Liver (tissue), 9 donors: ENCODE data around the gene PTBP3. TPM values are rescaled to one million over a fixed set of nuclear protein-coding genes. Genes with fewer than 3 reads are reported as not detected.

Experiments
- DNase-seq: peaks from one replicate; pipeline ENCODE4 v3.0.0-alpha.2; 2017; ENCODE audit warnings: low spot score
- H3K27ac ChIP-seq, 2 donors: one replicate each; pipeline ENCODE4 v1.7.0; 2013; ENCODE audit warnings: inconsistent platforms in 2 of 2, low read length in 2 of 2, control low read depth in 1 of 2, low read depth in 1 of 2, mild to moderate bottlenecking in 1 of 2
- H3K27me3 ChIP-seq, 4 donors: one replicate each; pipeline versions ENCODE4 v1.6.1 to v1.7.0; 2013; ENCODE audit warnings: low read length in 3 of 4, inconsistent platforms in 1 of 4, mild to moderate bottlenecking in 1 of 4, moderate library complexity in 1 of 4; ENCODE audit not compliant: control insufficient read depth in 4 of 4, insufficient read depth in 4 of 4
- H3K36me3 ChIP-seq, 4 donors: one replicate each; pipeline versions ENCODE4 v1.6.1 to v1.7.0; 2013; ENCODE audit warnings: low read length in 3 of 4, mild to moderate bottlenecking in 3 of 4, low read depth in 1 of 4, moderate library complexity in 1 of 4; ENCODE audit not compliant: control insufficient read depth in 4 of 4, insufficient read depth in 3 of 4
- H3K4me1 ChIP-seq, 4 donors: one replicate each; pipeline versions ENCODE4 v1.6.1 to v1.7.0; 2013; ENCODE audit warnings: low read length in 3 of 4, mild to moderate bottlenecking in 3 of 4, moderate library complexity in 1 of 4; ENCODE audit not compliant: control insufficient read depth in 4 of 4, insufficient read depth in 4 of 4
- H3K4me3 ChIP-seq, 3 donors: one replicate each; pipeline versions ENCODE4 v1.6.1 to v1.7.0; 2013; ENCODE audit warnings: low read length in 3 of 3, control low read depth in 1 of 3, low read depth in 1 of 3, mild to moderate bottlenecking in 1 of 3
- H3K9ac ChIP-seq, 2 donors: one replicate each; pipeline ENCODE4 v1.7.0; 2013; ENCODE audit warnings: low read length in 2 of 2, mild to moderate bottlenecking in 2 of 2, moderate library complexity in 2 of 2, control low read depth in 1 of 2, low read depth in 1 of 2
- H3K9me3 ChIP-seq, 4 donors: one replicate each; pipeline versions ENCODE4 v1.6.1 to v1.7.0; 2013; ENCODE audit warnings: low read length in 3 of 4; ENCODE audit not compliant: control insufficient read depth in 4 of 4
- FOXA1 ChIP-seq: IDR thresholded peaks from 2 replicates; pipeline ENCODE4 v1.6.1; 2016; ENCODE audit warnings: antibody characterized with exemption
- FOXA2 ChIP-seq: IDR thresholded peaks from 2 replicates; pipeline ENCODE4 v1.6.1; 2016; ENCODE audit warnings: antibody characterized with exemption
- HNF4A ChIP-seq, 2 donors: conservative IDR thresholded peaks; 2 replicates each; pipeline ENCODE4 v1.6.1; 2016; ENCODE audit warnings: antibody characterized with exemption in 2 of 2, mild to moderate bottlenecking in 2 of 2
- HNF4G ChIP-seq: IDR thresholded peaks from 2 replicates; pipeline ENCODE4 v1.6.1; 2016; ENCODE audit warnings: antibody characterized with exemption
- JUND ChIP-seq, 2 donors: IDR thresholded peaks; 2 replicates each; pipeline ENCODE4 v1.6.1; 2016; ENCODE audit warnings: antibody characterized with exemption in 2 of 2
- NR2F2 ChIP-seq: IDR thresholded peaks from 2 replicates; pipeline ENCODE4 v1.6.1; 2016; ENCODE audit warnings: antibody characterized with exemption
- RAD21 ChIP-seq, 2 donors: IDR thresholded peaks; 2 replicates each; pipeline ENCODE4 v1.6.1; 2016; ENCODE audit warnings: antibody characterized with exemption in 2 of 2, mild to moderate bottlenecking in 2 of 2
- RXRA ChIP-seq, 2 donors: IDR thresholded peaks; 2 replicates each; pipeline ENCODE4 v1.6.1; 2017 to 2018; ENCODE audit warnings: antibody characterized with exemption in 2 of 2, mild to moderate bottlenecking in 1 of 2
- SP1 ChIP-seq: IDR thresholded peaks from 2 replicates; pipeline ENCODE4 v1.6.1; 2018; ENCODE audit warnings: antibody characterized with exemption, mild to moderate bottlenecking
- TAF1 ChIP-seq: conservative IDR thresholded peaks from 2 replicates; pipeline ENCODE4 v1.6.1; 2016; ENCODE audit warnings: antibody characterized with exemption, mild to moderate bottlenecking
- YY1 ChIP-seq: IDR thresholded peaks from 2 replicates; pipeline ENCODE4 v1.6.1; 2016; ENCODE audit warnings: antibody characterized with exemption, mild to moderate bottlenecking
- whole genome bisulfite sequencing: extraction: QIAGEN DNeasy Blood & Tissue Kit; methylation state at CpG from one replicate; pipeline ENCODE4 v1.1.7; 2013; 5-methylcytosine and 5-hydroxymethylcytosine counted together
- polyA plus RNA-seq, 2 donors: library from polyadenylated mRNA; stranded (reverse) in 1 of 2; unstranded in 1 of 2; fragments of 200-250 nt in 1 of 2; fragments of >200 nt in 1 of 2; fragmentation: Nextera tagmentation in 1 of 2; extraction: Ambion mirVana in 1 of 2; gene quantifications; one replicate each; pipeline versions ENCODE4 v1.2.1 to v1.2.3, GENCODE V29; 2013 to 2015
- total RNA-seq, 2 donors: library from RNA; depleted of rRNA; stranded (reverse); fragments of >200 nt; gene quantifications; one replicate each; pipeline ENCODE4 v1.2.3, GENCODE V29; 2014
- TF ChIP-seq, protein P1 (sequence below): IDR thresholded peaks from 2 replicates; pipeline ENCODE4 v1.6.1; 2016; ENCODE audit warnings: antibody characterized with exemption, mild to moderate bottlenecking
- TF ChIP-seq, protein P2 (sequence below): IDR thresholded peaks from 2 replicates; pipeline ENCODE4 v1.6.1; 2016; ENCODE audit warnings: antibody characterized with exemption
- TF ChIP-seq, protein P3 (sequence below): IDR thresholded peaks from 2 replicates; pipeline ENCODE4 v1.6.1; 2016; ENCODE audit warnings: antibody characterized with exemption
- TF ChIP-seq, protein P4 (sequence below): fragments of 150-350 bp; IDR thresholded peaks from 2 replicates; pipeline ENCODE4 v1.5.1; 2017; ENCODE audit warnings: improper control_type of control experiment, low read depth, low read length; ENCODE audit not compliant: missing input control
- donor health status: healthy.
- donor health status: healthy.
- donor health status: healthy.
- donor health status: healthy.
- donor health status: healthy.

The PTBP3 gene
- total and polyA plus RNA-seq, 4 donors: 4.3 to 34.1 (median 9.2) TPM

DNA sequence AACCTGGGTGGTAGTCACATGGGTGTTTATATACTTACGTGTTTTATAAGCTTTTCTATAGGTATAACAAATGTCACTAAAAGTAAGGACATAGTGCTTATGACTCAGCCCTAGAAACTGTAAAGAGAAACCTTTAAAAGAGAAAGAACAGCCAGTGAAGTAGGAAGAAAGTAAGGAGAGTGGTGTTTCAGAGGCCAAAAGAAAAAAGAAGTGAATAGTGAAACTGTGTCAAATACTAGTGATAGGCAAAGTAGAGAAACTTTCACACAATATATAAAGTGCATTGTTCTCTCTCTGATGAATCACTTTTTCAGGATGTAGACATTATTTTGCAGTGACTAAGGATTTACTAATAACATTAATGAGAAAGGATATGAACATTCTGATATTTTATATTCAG, 84.1 kb downstream of the PTBP3 start:
- Histone ChIP-seq H3K4me3 (no peak overlapping the region), H3K9ac (no peak overlapping the region), H3K27me3 (no peaks in the 10 kb centered on the region), H3K4me1 (peaks cover 0 to 9% (median 3%) of the 10 kb centered on the region in 4 donors), H3K27ac (no peak overlapping the region), H3K9me3 (no peaks in the 10 kb centered on the region), H3K36me3 (peaks cover 0 to 7% (median 3%) of the 10 kb centered on the region in 4 donors)
- no peak for TF ChIP-seq HNF4G
- TF ChIP-seq, protein P1, sequence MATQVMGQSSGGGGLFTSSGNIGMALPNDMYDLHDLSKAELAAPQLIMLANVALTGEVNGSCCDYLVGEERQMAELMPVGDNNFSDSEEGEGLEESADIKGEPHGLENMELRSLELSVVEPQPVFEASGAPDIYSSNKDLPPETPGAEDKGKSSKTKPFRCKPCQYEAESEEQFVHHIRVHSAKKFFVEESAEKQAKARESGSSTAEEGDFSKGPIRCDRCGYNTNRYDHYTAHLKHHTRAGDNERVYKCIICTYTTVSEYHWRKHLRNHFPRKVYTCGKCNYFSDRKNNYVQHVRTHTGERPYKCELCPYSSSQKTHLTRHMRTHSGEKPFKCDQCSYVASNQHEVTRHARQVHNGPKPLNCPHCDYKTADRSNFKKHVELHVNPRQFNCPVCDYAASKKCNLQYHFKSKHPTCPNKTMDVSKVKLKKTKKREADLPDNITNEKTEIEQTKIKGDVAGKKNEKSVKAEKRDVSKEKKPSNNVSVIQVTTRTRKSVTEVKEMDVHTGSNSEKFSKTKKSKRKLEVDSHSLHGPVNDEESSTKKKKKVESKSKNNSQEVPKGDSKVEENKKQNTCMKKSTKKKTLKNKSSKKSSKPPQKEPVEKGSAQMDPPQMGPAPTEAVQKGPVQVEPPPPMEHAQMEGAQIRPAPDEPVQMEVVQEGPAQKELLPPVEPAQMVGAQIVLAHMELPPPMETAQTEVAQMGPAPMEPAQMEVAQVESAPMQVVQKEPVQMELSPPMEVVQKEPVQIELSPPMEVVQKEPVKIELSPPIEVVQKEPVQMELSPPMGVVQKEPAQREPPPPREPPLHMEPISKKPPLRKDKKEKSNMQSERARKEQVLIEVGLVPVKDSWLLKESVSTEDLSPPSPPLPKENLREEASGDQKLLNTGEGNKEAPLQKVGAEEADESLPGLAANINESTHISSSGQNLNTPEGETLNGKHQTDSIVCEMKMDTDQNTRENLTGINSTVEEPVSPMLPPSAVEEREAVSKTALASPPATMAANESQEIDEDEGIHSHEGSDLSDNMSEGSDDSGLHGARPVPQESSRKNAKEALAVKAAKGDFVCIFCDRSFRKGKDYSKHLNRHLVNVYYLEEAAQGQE: no peak
- 93% methylated on average over 1 of the region's 1 CpG for WGBS
- no peak for DNase-seq

DNA sequence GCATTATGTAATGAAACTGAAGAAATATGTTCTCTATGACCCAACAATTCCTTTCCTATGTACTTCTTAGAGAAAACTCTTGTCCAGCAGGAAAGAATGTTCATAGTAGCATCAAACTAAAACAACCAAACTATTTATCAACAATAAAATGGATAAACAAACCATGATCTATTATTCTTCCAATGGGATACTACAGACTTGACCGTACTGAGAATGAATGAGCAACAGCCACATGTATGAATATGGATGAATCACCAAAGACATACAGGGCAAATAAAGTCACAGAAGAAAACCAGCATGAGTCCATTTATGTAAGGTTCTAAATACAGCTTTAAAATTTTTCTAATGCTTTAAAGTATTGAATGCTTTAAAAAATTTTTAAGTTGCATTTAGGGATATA, 84.7 kb downstream of the PTBP3 start:
- Histone ChIP-seq H3K4me1 (peaks cover 0 to 9% (median 4%) of the 10 kb centered on the region in 4 donors), H3K36me3 (peaks cover 0 to 7% (median 3%) of the 10 kb centered on the region in 4 donors), H3K4me3 (no peak overlapping the region), H3K9ac (no peak overlapping the region), H3K27ac (no peak overlapping the region), H3K27me3 (no peaks in the 10 kb centered on the region), H3K9me3 (no peaks in the 10 kb centered on the region)
- no peak for TF ChIP-seq TAF1
- no peak for TF ChIP-seq JUND (IDR thresholded peaks at IDR 0.05)
- TF ChIP-seq, protein P2, sequence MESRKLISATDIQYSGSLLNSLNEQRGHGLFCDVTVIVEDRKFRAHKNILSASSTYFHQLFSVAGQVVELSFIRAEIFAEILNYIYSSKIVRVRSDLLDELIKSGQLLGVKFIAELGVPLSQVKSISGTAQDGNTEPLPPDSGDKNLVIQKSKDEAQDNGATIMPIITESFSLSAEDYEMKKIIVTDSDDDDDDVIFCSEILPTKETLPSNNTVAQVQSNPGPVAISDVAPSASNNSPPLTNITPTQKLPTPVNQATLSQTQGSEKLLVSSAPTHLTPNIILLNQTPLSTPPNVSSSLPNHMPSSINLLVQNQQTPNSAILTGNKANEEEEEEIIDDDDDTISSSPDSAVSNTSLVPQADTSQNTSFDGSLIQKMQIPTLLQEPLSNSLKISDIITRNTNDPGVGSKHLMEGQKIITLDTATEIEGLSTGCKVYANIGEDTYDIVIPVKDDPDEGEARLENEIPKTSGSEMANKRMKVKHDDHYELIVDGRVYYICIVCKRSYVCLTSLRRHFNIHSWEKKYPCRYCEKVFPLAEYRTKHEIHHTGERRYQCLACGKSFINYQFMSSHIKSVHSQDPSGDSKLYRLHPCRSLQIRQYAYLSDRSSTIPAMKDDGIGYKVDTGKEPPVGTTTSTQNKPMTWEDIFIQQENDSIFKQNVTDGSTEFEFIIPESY: no peak
- TF ChIP-seq, protein P3, sequence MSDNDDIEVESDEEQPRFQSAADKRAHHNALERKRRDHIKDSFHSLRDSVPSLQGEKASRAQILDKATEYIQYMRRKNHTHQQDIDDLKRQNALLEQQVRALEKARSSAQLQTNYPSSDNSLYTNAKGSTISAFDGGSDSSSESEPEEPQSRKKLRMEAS: no peak
- TF ChIP-seq HNF4G: no peak
- TF ChIP-seq FOXA1: no peak
- TF ChIP-seq SP1: no peak
- TF ChIP-seq FOXA2: no peak
- no peak for TF ChIP-seq NR2F2
- TF ChIP-seq, protein P4, sequence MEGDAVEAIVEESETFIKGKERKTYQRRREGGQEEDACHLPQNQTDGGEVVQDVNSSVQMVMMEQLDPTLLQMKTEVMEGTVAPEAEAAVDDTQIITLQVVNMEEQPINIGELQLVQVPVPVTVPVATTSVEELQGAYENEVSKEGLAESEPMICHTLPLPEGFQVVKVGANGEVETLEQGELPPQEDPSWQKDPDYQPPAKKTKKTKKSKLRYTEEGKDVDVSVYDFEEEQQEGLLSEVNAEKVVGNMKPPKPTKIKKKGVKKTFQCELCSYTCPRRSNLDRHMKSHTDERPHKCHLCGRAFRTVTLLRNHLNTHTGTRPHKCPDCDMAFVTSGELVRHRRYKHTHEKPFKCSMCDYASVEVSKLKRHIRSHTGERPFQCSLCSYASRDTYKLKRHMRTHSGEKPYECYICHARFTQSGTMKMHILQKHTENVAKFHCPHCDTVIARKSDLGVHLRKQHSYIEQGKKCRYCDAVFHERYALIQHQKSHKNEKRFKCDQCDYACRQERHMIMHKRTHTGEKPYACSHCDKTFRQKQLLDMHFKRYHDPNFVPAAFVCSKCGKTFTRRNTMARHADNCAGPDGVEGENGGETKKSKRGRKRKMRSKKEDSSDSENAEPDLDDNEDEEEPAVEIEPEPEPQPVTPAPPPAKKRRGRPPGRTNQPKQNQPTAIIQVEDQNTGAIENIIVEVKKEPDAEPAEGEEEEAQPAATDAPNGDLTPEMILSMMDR: no peak
- TF ChIP-seq, protein P1: no peak
- TF ChIP-seq YY1: no peak
- TF ChIP-seq RXRA (IDR thresholded peaks at IDR 0.05): no peak
- TF ChIP-seq HNF4A (conservative IDR thresholded peaks at IDR 0.05): no peak
- TF ChIP-seq RAD21 (IDR thresholded peaks at IDR 0.05): no peak
- WGBS: 96% methylated on average over 1 of the region's 1 CpG
- DNase-seq: no peak
